Renal cortex interstitium (tissue), 11 donors: ENCODE measurements around the gene FRRS1. TPM values are rescaled to one million over a fixed set of nuclear protein-coding genes. Genes with fewer than 3 reads are reported as not detected.

ENCODE experiments used
- DNase-seq, 11 donors: peaks; one replicate each; pipeline ENCODE4 v3.0.0-alpha.2; 2013; ENCODE audit warnings: low read depth in 9 of 11, low spot score in 4 of 11; ENCODE audit errors: extremely low read depth in 1 of 11
- polyA plus RNA-seq, 3 donors: library from polyadenylated mRNA; unstranded; fragments of 120-200 nt; gene quantifications; one replicate each; pipeline ENCODE4 v1.2.1, GENCODE V29; 2013; ENCODE audit not compliant: insufficient read length in 3 of 3

Gene FRRS1
- polyA plus RNA-seq, 3 donors, result 8.3 to 10.8 (median 8.5) TPM

GRCh38 chr1:99745684-99746083 is 20.8 kb downstream of the FRRS1 start:
- DNase-seq, result no peak

GRCh38 chr1:99745061-99745460 is 21.4 kb downstream of the FRRS1 start:
- no peak for DNase-seq

- no peak for DNase-seq
These were observed 26.3 kb downstream of the FRRS1 start for GRCh38 chr1:99740141-99740540.

- DNase-seq, result no peak
These were observed 27.5 kb downstream of the FRRS1 start for GRCh38 chr1:99738858-99739465.

- peak in 6 of 11 donors; percentile 13 to 28 (median 18) for DNase-seq
These were observed 29.4 kb downstream of the FRRS1 start for GRCh38 chr1:99737016-99737415.

GRCh38 chr1:99735852-99736251 is 30.6 kb downstream of the FRRS1 start:
- DNase-seq, result no peak

GRCh38 chr1:99731384-99731783 is 35.1 kb downstream of the FRRS1 start:
- no peak for DNase-seq

- no peak for DNase-seq
These were observed 37.8 kb downstream of the FRRS1 start for GRCh38 chr1:99728494-99729235.

- no peak for DNase-seq
These were observed 38.8 kb downstream of the FRRS1 start for GRCh38 chr1:99727575-99728185.

- DNase-seq, result no peak
These were observed 39.6 kb downstream of the FRRS1 start for GRCh38 chr1:99726818-99727217.

- DNase-seq, result no peak
These were observed 40.0 kb downstream of the FRRS1 start for GRCh38 chr1:99726407-99726806.

- DNase-seq, result no peak
These were observed 40.4 kb downstream of the FRRS1 start for GRCh38 chr1:99725996-99726395.

GRCh38 chr1:99723251-99723650 is 43.2 kb downstream of the FRRS1 start:
- no peak for DNase-seq

- DNase-seq, result no peak
These were observed 49.4 kb downstream of the FRRS1 start for GRCh38 chr1:99717005-99717404.

- DNase-seq, result no peak
These were observed 53.4 kb downstream of the FRRS1 start for GRCh38 chr1:99713006-99713405.

- no peak for DNase-seq
These were observed 55.4 kb downstream of the FRRS1 start for GRCh38 chr1:99710994-99711393.

- peak; percentile 36 to 60 (median 54) for DNase-seq
These were observed 58.8 kb downstream of the FRRS1 start for GRCh38 chr1:99707535-99708142.

GRCh38 chr1:99705385-99705784 is 61.0 kb downstream of the FRRS1 start:
- no peak for DNase-seq

- DNase-seq, result no peak
These were observed 62.0 kb downstream of the FRRS1 start for GRCh38 chr1:99704356-99704816.

GRCh38 chr1:99702221-99702620 is 64.2 kb downstream of the FRRS1 start:
- no peak for DNase-seq
